ENCODE results near the gene TSC1. TPM values are rescaled to one million over a fixed set of nuclear protein-coding genes. Genes with fewer than 3 reads are reported as not detected.

TSC1 gene
- total and polyA plus RNA-seq, 10 of the 15 experiments (the other 5 are each of a cell fraction or from before 2014, with no cell fraction given) = 4.0 to 48.0 (median 14.9) TPM

DNA sequence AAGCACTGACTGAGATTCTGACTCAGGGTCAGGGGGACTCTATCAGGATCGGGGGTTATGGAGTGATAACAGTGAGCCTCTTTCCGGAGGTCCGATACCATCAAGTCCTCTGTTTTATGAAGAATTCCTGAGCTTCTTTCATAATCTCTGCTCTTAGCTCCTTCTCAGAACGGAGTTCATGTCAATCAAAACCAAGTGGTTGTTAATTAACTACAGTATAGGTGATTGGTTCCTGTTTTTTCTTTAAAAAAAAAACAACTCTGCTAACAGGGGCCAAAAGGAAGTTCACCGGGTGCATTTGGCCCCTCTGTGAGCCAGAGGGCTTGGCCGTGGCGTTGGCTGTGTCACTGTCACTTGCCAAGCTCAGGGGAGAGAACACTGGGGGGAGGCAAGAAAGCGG is 38.0 kb upstream of the TSC1 start (continued):
- TF ChIP-seq CREB1 (IDR thresholded peaks at IDR 0.05; ENCODE audit: low read depth) (no peak), TCF7 (IDR thresholded peaks at IDR 0.05; ENCODE audit: borderline replicate concordance) (no peak), HCFC1 (IDR thresholded peaks at IDR 0.05; ENCODE audit: low read length) (no peak), ETV6 (conservative IDR thresholded peaks at IDR 0.05 in 1 of 2, IDR thresholded peaks at IDR 0.05 in 1 of 2; ENCODE audit: borderline replicate concordance in 1 of 2, low read depth in 1 of 2) (no peak), CHD2 (IDR thresholded peaks at IDR 0.05; ENCODE audit: borderline replicate concordance, low read depth, low read length) (no peak), SMC3 (IDR thresholded peaks at IDR 0.05; ENCODE audit: borderline replicate concordance, low read length) (no peak), BHLHE40 (IDR thresholded peaks at IDR 0.05; ENCODE audit: borderline replicate concordance in 1 of 2, low read depth in 2 of 2, low read length in 1 of 2) (no peak), ESRRA (IDR thresholded peaks at IDR 0.05; ENCODE audit: low read length) (no peak)
- TF ChIP-seq, protein P1, sequence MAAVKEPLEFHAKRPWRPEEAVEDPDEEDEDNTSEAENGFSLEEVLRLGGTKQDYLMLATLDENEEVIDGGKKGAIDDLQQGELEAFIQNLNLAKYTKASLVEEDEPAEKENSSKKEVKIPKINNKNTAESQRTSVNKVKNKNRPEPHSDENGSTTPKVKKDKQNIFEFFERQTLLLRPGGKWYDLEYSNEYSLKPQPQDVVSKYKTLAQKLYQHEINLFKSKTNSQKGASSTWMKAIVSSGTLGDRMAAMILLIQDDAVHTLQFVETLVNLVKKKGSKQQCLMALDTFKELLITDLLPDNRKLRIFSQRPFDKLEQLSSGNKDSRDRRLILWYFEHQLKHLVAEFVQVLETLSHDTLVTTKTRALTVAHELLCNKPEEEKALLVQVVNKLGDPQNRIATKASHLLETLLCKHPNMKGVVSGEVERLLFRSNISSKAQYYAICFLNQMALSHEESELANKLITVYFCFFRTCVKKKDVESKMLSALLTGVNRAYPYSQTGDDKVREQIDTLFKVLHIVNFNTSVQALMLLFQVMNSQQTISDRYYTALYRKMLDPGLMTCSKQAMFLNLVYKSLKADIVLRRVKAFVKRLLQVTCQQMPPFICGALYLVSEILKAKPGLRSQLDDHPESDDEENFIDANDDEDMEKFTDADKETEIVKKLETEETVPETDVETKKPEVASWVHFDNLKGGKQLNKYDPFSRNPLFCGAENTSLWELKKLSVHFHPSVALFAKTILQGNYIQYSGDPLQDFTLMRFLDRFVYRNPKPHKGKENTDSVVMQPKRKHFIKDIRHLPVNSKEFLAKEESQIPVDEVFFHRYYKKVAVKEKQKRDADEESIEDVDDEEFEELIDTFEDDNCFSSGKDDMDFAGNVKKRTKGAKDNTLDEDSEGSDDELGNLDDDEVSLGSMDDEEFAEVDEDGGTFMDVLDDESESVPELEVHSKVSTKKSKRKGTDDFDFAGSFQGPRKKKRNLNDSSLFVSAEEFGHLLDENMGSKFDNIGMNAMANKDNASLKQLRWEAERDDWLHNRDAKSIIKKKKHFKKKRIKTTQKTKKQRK (IDR thresholded peaks at IDR 0.05; ENCODE audit: low read depth, low read length) = no peak

DNA sequence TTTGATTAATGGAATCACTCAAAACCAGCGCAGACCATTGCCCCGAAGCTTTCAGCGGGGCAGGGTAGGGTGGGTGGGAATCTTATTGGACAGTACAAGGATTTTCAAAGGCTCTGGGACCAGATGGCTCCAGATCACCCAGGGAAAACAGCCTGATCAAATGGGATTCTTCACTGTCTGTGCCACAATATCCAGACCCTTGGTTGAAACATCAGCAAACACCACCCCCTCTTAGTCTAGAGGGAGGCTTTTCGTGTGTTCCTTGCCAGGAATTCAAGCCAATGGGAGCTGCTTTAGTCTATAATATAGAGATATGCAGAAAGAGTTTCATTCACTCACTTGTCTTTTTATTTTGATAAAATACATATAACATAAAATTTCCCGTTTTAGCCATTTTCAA is 35.7 kb upstream of the TSC1 start:
- in situ Hi-C loops (cut with MboI) (no loop called here), intact Hi-C loops (cut with micrococcal nuclease; ENCODE audit: unreplicated experiment) (no loop called here)
- Histone ChIP-seq H3K27ac (ENCODE audit: control insufficient read depth, insufficient read depth) (no peak overlapping the region), H3K4me2 (ENCODE audit: control insufficient read depth, insufficient read depth) (no peak overlapping the region), H4K20me1 (ENCODE audit: control insufficient read depth, insufficient read depth) (no peaks in the 10 kb centered on the region), H3K9me3 (replicated peaks; ENCODE audit: control insufficient read depth, insufficient read depth, low read length) (no peaks in the 10 kb centered on the region), H2AFZ (ENCODE audit: control insufficient read depth, low read depth, low read length) (no peak overlapping the region), H3K9ac (ENCODE audit: control insufficient read depth, insufficient read depth, low read length) (no peak overlapping the region), H3K27me3 (replicated peaks in 1 of 2; ENCODE audit: control insufficient read depth in 2 of 2, insufficient read depth in 2 of 2, low read length in 1 of 2) (peaks cover 6% of the 10 kb centered on the region in 2 experiments; a peak in 2 of 4 replicates), H3K36me3 (ENCODE audit: control insufficient read depth in 2 of 2, insufficient read depth in 2 of 2, low read length in 1 of 2) (no peaks in the 10 kb centered on the region), H3K4me3 (no peak overlapping the region), H3K4me1 (ENCODE audit: control insufficient read depth, insufficient read depth, low read length) (no peaks in the 10 kb centered on the region), H3K79me2 (ENCODE audit: control insufficient read depth, insufficient read depth, low read length) (no peaks in the 10 kb centered on the region)
- DNase-seq (ENCODE audit: low read depth, low spot score) (no peak), ATAC-seq (no peak), FAIRE-seq (no peak)
- CTCF ChIA-PET = interaction anchor here (1.1 to 3.4 kb wide), 2 partner anchors 12 to 43 kb away, joined by 3 to 26 read pairs; no protein-coding TSS in a partner anchor
- TF ChIP-seq, protein P2, sequence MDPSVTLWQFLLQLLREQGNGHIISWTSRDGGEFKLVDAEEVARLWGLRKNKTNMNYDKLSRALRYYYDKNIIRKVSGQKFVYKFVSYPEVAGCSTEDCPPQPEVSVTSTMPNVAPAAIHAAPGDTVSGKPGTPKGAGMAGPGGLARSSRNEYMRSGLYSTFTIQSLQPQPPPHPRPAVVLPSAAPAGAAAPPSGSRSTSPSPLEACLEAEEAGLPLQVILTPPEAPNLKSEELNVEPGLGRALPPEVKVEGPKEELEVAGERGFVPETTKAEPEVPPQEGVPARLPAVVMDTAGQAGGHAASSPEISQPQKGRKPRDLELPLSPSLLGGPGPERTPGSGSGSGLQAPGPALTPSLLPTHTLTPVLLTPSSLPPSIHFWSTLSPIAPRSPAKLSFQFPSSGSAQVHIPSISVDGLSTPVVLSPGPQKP (IDR thresholded peaks at IDR 0.05; ENCODE audit: low read depth, low read length) = no peak
- 24% methylated on average over 5 of the region's 5 CpGs for WGBS (ENCODE audit: insufficient coverage, insufficient replicate concordance, low lambda C conversion rate, missing lambda C conversion rate)
- SMC1A ChIA-PET (ENCODE audit: uncharacterized antibody, unreplicated experiment) = interaction anchor here (1.3 kb wide), 1 partner anchor 14 kb away, joined by 4 read pairs; no protein-coding TSS in a partner anchor
- RAD21 ChIA-PET (ENCODE audit: unreplicated experiment) = no interaction called here
- no TSS peak for BruUV-seq (replicated peaks)
- POLR2A ChIA-PET = interaction anchor here (0.6 kb wide), 1 partner anchor 596 kb away, joined by 3 read pairs; no protein-coding TSS in a partner anchor
